Measurements from ENCODE around the gene LINC00632. TPM values are rescaled to one million over a fixed set of nuclear protein-coding genes. Genes with fewer than 3 reads are reported as not detected.

LINC00632 gene
- total RNA-seq, 4 donors from 2014 or later, result 16.7 to 74.6 (median 32.6) TPM

DNA sequence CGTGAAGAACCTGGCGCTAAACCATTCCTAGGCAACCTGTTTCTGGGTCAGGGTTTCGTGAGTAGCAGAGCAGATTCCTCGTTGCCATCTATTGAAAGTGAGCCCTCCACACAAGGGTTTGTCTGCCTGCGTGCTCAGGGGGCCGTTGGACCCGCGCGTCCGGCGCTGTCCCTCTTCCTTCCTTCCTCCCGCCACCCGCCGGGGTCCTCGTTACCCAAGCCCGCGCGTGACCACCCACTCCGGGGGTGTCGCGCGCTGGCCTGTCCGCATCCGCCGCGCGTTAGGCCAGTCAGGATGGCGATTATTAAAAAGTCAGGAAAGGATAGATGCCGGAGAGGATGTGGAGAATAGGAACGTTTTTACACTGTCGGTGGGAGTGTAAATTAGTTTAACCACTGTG, 66.8 kb downstream of the LINC00632 start:
- 98 to 100% methylated on average over 19 to 30 of the region's 31 CpGs for WGBS, 2 donors
- no peak for TF ChIP-seq POLR2A (IDR thresholded peaks at IDR 0.05)
- TF ChIP-seq, protein P1, sequence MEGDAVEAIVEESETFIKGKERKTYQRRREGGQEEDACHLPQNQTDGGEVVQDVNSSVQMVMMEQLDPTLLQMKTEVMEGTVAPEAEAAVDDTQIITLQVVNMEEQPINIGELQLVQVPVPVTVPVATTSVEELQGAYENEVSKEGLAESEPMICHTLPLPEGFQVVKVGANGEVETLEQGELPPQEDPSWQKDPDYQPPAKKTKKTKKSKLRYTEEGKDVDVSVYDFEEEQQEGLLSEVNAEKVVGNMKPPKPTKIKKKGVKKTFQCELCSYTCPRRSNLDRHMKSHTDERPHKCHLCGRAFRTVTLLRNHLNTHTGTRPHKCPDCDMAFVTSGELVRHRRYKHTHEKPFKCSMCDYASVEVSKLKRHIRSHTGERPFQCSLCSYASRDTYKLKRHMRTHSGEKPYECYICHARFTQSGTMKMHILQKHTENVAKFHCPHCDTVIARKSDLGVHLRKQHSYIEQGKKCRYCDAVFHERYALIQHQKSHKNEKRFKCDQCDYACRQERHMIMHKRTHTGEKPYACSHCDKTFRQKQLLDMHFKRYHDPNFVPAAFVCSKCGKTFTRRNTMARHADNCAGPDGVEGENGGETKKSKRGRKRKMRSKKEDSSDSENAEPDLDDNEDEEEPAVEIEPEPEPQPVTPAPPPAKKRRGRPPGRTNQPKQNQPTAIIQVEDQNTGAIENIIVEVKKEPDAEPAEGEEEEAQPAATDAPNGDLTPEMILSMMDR (IDR thresholded peaks at IDR 0.05), result no peak
- Histone ChIP-seq H3K4me3 (replicated peaks in 1 of 3) (no peak overlapping the region), H3K36me3 (no peaks in the 10 kb centered on the region), H3K9me3 (no peaks in the 10 kb centered on the region), H3K27me3 (no peaks in the 10 kb centered on the region), H3K27ac (no peak overlapping the region), H3K4me1 (no peaks in the 10 kb centered on the region)
- intact Hi-C loops (cut with DNase I), result no loop called here
- DNase-seq, result no peak

DNA sequence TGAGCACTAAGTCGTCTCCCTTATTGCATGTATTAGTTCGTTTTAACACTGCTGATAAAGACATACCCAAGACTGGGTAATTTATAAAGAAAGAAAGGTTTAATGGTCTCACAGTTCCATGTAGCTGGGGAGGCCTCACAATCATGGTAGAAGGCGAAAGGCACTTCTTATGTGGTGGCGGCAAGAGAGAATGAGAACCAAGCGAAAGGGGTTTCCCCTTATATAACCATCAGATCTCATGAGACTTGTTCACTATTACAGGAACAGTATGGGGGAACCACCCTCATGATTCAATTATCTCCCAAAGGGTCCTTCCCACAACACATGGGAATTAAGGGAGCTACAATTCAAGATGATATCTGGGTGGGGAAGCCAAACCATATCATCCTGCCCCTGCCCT, 85.1 kb downstream of the LINC00632 start:
- intact Hi-C loops (cut with DNase I), result no loop called here
- 70 to 76% methylated on average over 5 of the region's 5 CpGs for WGBS, 2 donors
- no peaks in the 10 kb centered on the region for H3K36me3 ChIP-seq

GRCh38 chrX:140799216-140799615, 89.7 kb downstream of the LINC00632 start:
- no peak for DNase-seq
- 83 to 100% methylated on average over 2 of the region's 2 CpGs for WGBS, 2 donors

More for the DNA sequence above, 85.1 kb downstream of the LINC00632 start:
- Histone ChIP-seq H3K27me3 (no peaks in the 10 kb centered on the region), H3K4me1 (no peaks in the 10 kb centered on the region), H3K4me3 (replicated peaks in 1 of 3) (no peak overlapping the region), H3K9me3 (no peaks in the 10 kb centered on the region), H3K27ac (no peak overlapping the region)
- DNase-seq, result no peak
- TF ChIP-seq POLR2A (IDR thresholded peaks at IDR 0.05), result no peak
- TF ChIP-seq, protein P1 (IDR thresholded peaks at IDR 0.05), result no peak

GRCh38 chrX:140804292-140804691, 94.7 kb downstream of the LINC00632 start:
- intact Hi-C loops (cut with DNase I), result no loop called here

More at GRCh38 chrX:140799216-140799615, 89.7 kb downstream of the LINC00632 start:
- Histone ChIP-seq H3K9me3 (no peaks in the 10 kb centered on the region), H3K4me1 (no peaks in the 10 kb centered on the region), H3K27ac (no peak overlapping the region), H3K27me3 (no peaks in the 10 kb centered on the region), H3K36me3 (no peaks in the 10 kb centered on the region), H3K4me3 (replicated peaks in 1 of 3) (no peak overlapping the region)
- no peak for TF ChIP-seq POLR2A (IDR thresholded peaks at IDR 0.05)
- TF ChIP-seq, protein P1 (IDR thresholded peaks at IDR 0.05), result no peak
- intact Hi-C loops (cut with DNase I), result no loop called here

DNA sequence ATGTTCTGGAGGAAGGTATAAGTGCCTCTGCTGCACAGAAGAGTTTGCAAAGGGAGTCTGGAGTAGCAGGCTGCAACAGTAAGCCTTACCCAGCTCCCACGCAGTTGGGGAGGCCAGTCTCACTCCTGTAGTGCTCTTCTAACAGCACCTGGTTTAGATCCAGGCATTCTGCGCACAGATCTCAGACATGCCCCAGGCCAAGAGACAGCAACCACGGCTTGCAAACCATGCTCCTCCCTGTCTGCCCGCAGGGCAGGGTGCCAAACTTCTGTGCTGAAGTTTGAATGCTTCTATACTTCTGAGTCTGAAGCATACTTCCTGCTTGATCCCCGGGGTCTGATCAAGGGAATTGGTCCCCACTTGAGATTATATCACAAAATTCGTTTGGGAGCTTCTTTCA, 106.3 kb downstream of the LINC00632 start:
- intact Hi-C loops (cut with DNase I), result no loop called here
- TF ChIP-seq POLR2A (IDR thresholded peaks at IDR 0.05), result no peak
- Histone ChIP-seq H3K4me3 (replicated peaks in 1 of 3) (no peak overlapping the region), H3K9me3 (no peaks in the 10 kb centered on the region), H3K27ac (no peak overlapping the region), H3K4me1 (no peaks in the 10 kb centered on the region), H3K36me3 (no peaks in the 10 kb centered on the region), H3K27me3 (no peaks in the 10 kb centered on the region)
- DNase-seq, result peak; percentile 19 to 33
- 11 to 29% methylated on average over 3 of the region's 6 CpGs for WGBS, 2 donors

More at GRCh38 chrX:140804292-140804691, 94.7 kb downstream of the LINC00632 start:
- Histone ChIP-seq H3K4me3 (replicated peaks in 1 of 3) (no peak overlapping the region), H3K27ac (no peak overlapping the region), H3K9me3 (no peaks in the 10 kb centered on the region), H3K36me3 (no peaks in the 10 kb centered on the region), H3K27me3 (no peaks in the 10 kb centered on the region), H3K4me1 (no peaks in the 10 kb centered on the region)
- TF ChIP-seq POLR2A (IDR thresholded peaks at IDR 0.05), result no peak
- TF ChIP-seq, protein P1 (IDR thresholded peaks at IDR 0.05), result no peak
- 100% methylated on average over 1 of the region's 1 CpG; no CpG with 5 or more reads in 1 of the 2 donors for WGBS, 2 donors
- no peak for DNase-seq

GRCh38 chrX:140817943-140818342, 108.4 kb downstream of the LINC00632 start:
- no peak overlapping the region for H3K4me3 ChIP-seq (replicated peaks in 1 of 3)
- TF ChIP-seq POLR2A (IDR thresholded peaks at IDR 0.05), result no peak
- TF ChIP-seq, protein P1 (IDR thresholded peaks at IDR 0.05), result peak in 3 of 6 experiments; percentile 7 to 42 (median 24)

More at GRCh38 chrX:140817943-140818342, 108.4 kb downstream of the LINC00632 start:
- no peaks in the 10 kb centered on the region for H3K4me1 ChIP-seq
- no peaks in the 10 kb centered on the region for H3K27me3 ChIP-seq
- no peak overlapping the region for H3K27ac ChIP-seq
- intact Hi-C loops (cut with DNase I), result no loop called here
- no peak for DNase-seq
- 34 to 40% methylated on average over 6 of the region's 6 CpGs for WGBS, 2 donors
- H3K36me3 ChIP-seq, result no peaks in the 10 kb centered on the region
- no peaks in the 10 kb centered on the region for H3K9me3 ChIP-seq

Measured in thyroid gland (tissue), 4 donors.